Measurements from ENCODE around the gene CNTF. TPM values are rescaled to one million over a fixed set of nuclear protein-coding genes. Genes with fewer than 3 reads are reported as not detected.

CNTF gene
- polyA plus RNA-seq, 3 donors from 2014 or later = 0.46 TPM; not detected in 2

GRCh38 chr11:58582437-58582836 is 40.0 kb upstream of the CNTF start:
- DNase-seq = no peak
- Mint-ChIP-seq H3K9me3 (no peaks in the 10 kb centered on the region), H3K36me3 (peaks cover 0 to 10% (median 4%) of the 10 kb centered on the region in 3 donors), H3K27me3 (ENCODE audit: low read depth in 3 of 3) (peaks cover 20 to 24% (median 23%) of the 10 kb centered on the region in 3 donors), H3K4me1 (peaks cover 43 to 75% of the 10 kb centered on the region in 2 donors), H3K4me3 (peak overlapping the region in 1 of 5 donors; percentile 14), H3K27ac (peak overlapping the region in 3 of 6 donors; percentile 19 to 62 (median 56))

- peaks cover 23 to 87% of the 10 kb centered on the region in 2 donors for H3K4me1 Mint-ChIP-seq
- H3K27ac Mint-ChIP-seq = peak overlapping the region in 3 of 6 donors; percentile 3 to 68 (median 12)
- no peaks in the 10 kb centered on the region for H3K27me3 Mint-ChIP-seq (ENCODE audit: low read depth in 3 of 3)
- DNase-seq = no peak
- H3K9me3 Mint-ChIP-seq = no peaks in the 10 kb centered on the region
- peaks cover 0 to 10% (median 4%) of the 10 kb centered on the region in 3 donors for H3K36me3 Mint-ChIP-seq
- H3K4me3 Mint-ChIP-seq = no peak overlapping the region
These were observed 35.5 kb upstream of the CNTF start for GRCh38 chr11:58586998-58587397.

- no peak for DNase-seq
- peak overlapping the region in 1 of 6 donors; percentile 13 for H3K27ac Mint-ChIP-seq
- H3K36me3 Mint-ChIP-seq = peaks cover 0 to 5% (median 0%) of the 10 kb centered on the region in 3 donors
- H3K4me1 Mint-ChIP-seq = peaks cover 34 to 92% of the 10 kb centered on the region in 2 donors
- H3K27me3 Mint-ChIP-seq (ENCODE audit: low read depth in 3 of 3) = no peaks in the 10 kb centered on the region
- no peaks in the 10 kb centered on the region for H3K9me3 Mint-ChIP-seq
- no peak overlapping the region for H3K4me3 Mint-ChIP-seq
These were observed 30.8 kb upstream of the CNTF start for GRCh38 chr11:58591659-58592058.

GRCh38 chr11:58592760-58593472 is 29.5 kb upstream of the CNTF start:
- Mint-ChIP-seq H3K9me3 (no peaks in the 10 kb centered on the region), H3K4me3 (no peak overlapping the region), H3K36me3 (peaks cover 0 to 5% (median 0%) of the 10 kb centered on the region in 3 donors), H3K27me3 (ENCODE audit: low read depth in 3 of 3) (no peaks in the 10 kb centered on the region), H3K27ac (no peak overlapping the region), H3K4me1 (peaks cover 37 to 91% of the 10 kb centered on the region in 2 donors)
- no peak for DNase-seq

GRCh38 chr11:58594826-58595225 is 27.6 kb upstream of the CNTF start:
- no peak overlapping the region for H3K27ac Mint-ChIP-seq
- H3K27me3 Mint-ChIP-seq (ENCODE audit: low read depth in 3 of 3) = no peaks in the 10 kb centered on the region
- no peaks in the 10 kb centered on the region for H3K9me3 Mint-ChIP-seq
- H3K36me3 Mint-ChIP-seq = peaks cover 0 to 5% (median 0%) of the 10 kb centered on the region in 3 donors
- H3K4me3 Mint-ChIP-seq = no peak overlapping the region
- H3K4me1 Mint-ChIP-seq = peaks cover 49 to 88% of the 10 kb centered on the region in 2 donors
- DNase-seq = no peak

- peaks cover 62 to 88% of the 10 kb centered on the region in 2 donors for H3K4me1 Mint-ChIP-seq
- H3K4me3 Mint-ChIP-seq = no peak overlapping the region
- peak overlapping the region in 3 of 6 donors; percentile 1 to 57 (median 26) for H3K27ac Mint-ChIP-seq
- no peaks in the 10 kb centered on the region for H3K27me3 Mint-ChIP-seq (ENCODE audit: low read depth in 3 of 3)
- no peak for DNase-seq
- no peaks in the 10 kb centered on the region for H3K9me3 Mint-ChIP-seq
- H3K36me3 Mint-ChIP-seq = peaks cover 0 to 5% (median 0%) of the 10 kb centered on the region in 3 donors
These were observed 25.8 kb upstream of the CNTF start for GRCh38 chr11:58596621-58597020.

- peaks cover 64 to 91% of the 10 kb centered on the region in 2 donors for H3K4me1 Mint-ChIP-seq
- no peaks in the 10 kb centered on the region for H3K27me3 Mint-ChIP-seq (ENCODE audit: low read depth in 3 of 3)
- no peak overlapping the region for H3K4me3 Mint-ChIP-seq
- peaks cover 0 to 1% (median 0%) of the 10 kb centered on the region in 3 donors for H3K36me3 Mint-ChIP-seq
- no peak for DNase-seq
- no peaks in the 10 kb centered on the region for H3K9me3 Mint-ChIP-seq
- peak overlapping the region in 3 of 6 donors; percentile 1 to 23 (median 14) for H3K27ac Mint-ChIP-seq
These were observed 24.9 kb upstream of the CNTF start for GRCh38 chr11:58597486-58598144.

- DNase-seq = no peak
- Mint-ChIP-seq H3K9me3 (no peaks in the 10 kb centered on the region), H3K4me3 (no peak overlapping the region), H3K27me3 (ENCODE audit: low read depth in 3 of 3) (no peaks in the 10 kb centered on the region), H3K4me1 (peaks cover 82 to 94% of the 10 kb centered on the region in 2 donors), H3K36me3 (peaks cover 0 to 3% (median 0%) of the 10 kb centered on the region in 3 donors), H3K27ac (no peak overlapping the region)
These were observed 22.0 kb upstream of the CNTF start for GRCh38 chr11:58600510-58600909.

- no peak for DNase-seq
- H3K9me3 Mint-ChIP-seq = no peaks in the 10 kb centered on the region
- H3K4me3 Mint-ChIP-seq = no peak overlapping the region
- no peaks in the 10 kb centered on the region for H3K27me3 Mint-ChIP-seq (ENCODE audit: low read depth in 3 of 3)
- peaks cover 8 to 23% (median 8%) of the 10 kb centered on the region in 3 donors for H3K36me3 Mint-ChIP-seq
- peak overlapping the region in 2 of 6 donors; percentile 21 to 69 for H3K27ac Mint-ChIP-seq
- peaks cover 49 to 58% of the 10 kb centered on the region in 2 donors for H3K4me1 Mint-ChIP-seq
These were observed 15.3 kb upstream of the CNTF start for GRCh38 chr11:58606930-58607714.

GRCh38 chr11:58608331-58608730 is 14.1 kb upstream of the CNTF start:
- Mint-ChIP-seq H3K4me1 (peaks cover 39 to 48% of the 10 kb centered on the region in 2 donors), H3K36me3 (peaks cover 10 to 34% (median 15%) of the 10 kb centered on the region in 3 donors), H3K9me3 (no peaks in the 10 kb centered on the region), H3K27ac (no peak overlapping the region), H3K4me3 (no peak overlapping the region), H3K27me3 (ENCODE audit: low read depth in 3 of 3) (no peaks in the 10 kb centered on the region)
- DNase-seq = no peak

GRCh38 chr11:58609723-58610122 is 12.7 kb upstream of the CNTF start:
- Mint-ChIP-seq H3K4me3 (no peak overlapping the region), H3K36me3 (peaks cover 18 to 40% (median 24%) of the 10 kb centered on the region in 3 donors), H3K27me3 (ENCODE audit: low read depth in 3 of 3) (no peaks in the 10 kb centered on the region), H3K9me3 (no peaks in the 10 kb centered on the region), H3K27ac (no peak overlapping the region), H3K4me1 (peaks cover 26 to 36% of the 10 kb centered on the region in 2 donors)
- no peak for DNase-seq

- DNase-seq = no peak
- Mint-ChIP-seq H3K36me3 (peaks cover 27 to 69% (median 37%) of the 10 kb centered on the region in 3 donors), H3K9me3 (no peaks in the 10 kb centered on the region), H3K27me3 (ENCODE audit: low read depth in 3 of 3) (no peaks in the 10 kb centered on the region), H3K27ac (no peak overlapping the region), H3K4me3 (no peak overlapping the region), H3K4me1 (peaks cover 4 to 14% of the 10 kb centered on the region in 2 donors)
These were observed 9.2 kb upstream of the CNTF start for GRCh38 chr11:58613228-58613627.

- Mint-ChIP-seq H3K9me3 (no peaks in the 10 kb centered on the region), H3K36me3 (peaks cover 31 to 81% (median 49%) of the 10 kb centered on the region in 3 donors), H3K27ac (peak overlapping the region in 2 of 6 donors; percentile 58 to 68), H3K4me3 (no peak overlapping the region), H3K27me3 (ENCODE audit: low read depth in 3 of 3) (peaks cover 0 to 2% (median 0%) of the 10 kb centered on the region in 3 donors), H3K4me1 (peaks cover 0 to 5% of the 10 kb centered on the region in 2 donors)
- DNase-seq = no peak
These were observed 6.9 kb upstream of the CNTF start for GRCh38 chr11:58615559-58615958.
